NCI-H2196 (cell line): ENCODE data around the gene KSR1.

Experiments
- DNase-seq: peaks from one replicate; lab custom pipeline; 2025; ENCODE audit not compliant: unreplicated experiment; lab: John Stamatoyannopoulos, UW

The KSR1 gene

DNA sequence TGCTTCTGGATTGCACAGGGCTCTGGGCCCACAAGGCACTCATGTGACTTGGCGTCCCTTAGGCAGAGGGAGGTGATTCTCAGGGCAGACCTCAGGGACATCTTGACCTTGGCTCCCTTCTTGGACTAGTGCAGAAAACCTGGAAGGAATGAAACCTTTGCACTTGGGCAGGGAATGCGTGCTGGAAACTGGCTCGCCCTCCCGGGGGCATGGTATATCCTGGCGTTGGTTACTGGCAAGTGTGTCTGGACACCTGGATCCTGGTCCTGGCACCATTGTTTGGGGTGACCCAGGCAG is 111.3 kb downstream of the KSR1 start:
- DNase-seq: no peak

DNA sequence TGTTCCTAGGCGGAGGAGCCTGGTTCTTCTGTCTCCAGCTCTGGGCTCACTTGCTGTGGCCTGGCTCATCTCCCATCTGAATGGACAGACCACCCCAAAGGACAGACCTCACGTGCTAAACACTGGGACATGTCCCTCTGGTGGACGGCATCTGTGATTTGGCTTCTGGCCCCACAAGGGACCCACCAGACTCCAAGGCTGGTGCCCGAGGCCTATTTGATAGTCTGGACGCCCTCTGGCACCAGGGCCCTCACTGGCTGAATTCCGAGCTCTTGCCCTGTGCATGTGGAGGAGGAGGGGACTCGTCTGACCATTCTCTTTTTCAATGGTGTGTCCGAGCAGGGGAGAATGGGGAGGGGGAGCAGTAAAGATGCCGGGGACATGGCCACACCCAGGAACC is 112.0 kb downstream of the KSR1 start:
- DNase-seq: no peak

DNA sequence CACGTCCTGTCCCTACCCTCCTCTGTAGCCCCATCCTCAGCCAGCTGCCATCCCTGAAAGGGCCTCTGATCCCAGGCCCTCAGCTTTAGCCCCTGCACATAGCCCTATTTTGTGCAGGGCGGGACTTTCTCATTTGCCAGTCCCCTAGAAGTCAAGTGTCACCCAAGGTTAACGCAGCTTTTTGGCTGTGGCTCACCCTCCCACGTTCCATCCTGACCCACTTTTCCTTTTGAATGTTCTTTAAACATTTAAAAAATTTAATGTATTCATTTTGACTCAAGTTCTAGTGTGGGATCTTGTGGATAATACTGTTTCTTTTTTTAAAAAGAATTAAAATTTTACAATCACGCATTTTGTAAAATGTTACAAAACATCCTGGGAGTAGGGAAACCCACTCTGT is 112.6 kb downstream of the KSR1 start:
- DNase-seq: no peak

DNA sequence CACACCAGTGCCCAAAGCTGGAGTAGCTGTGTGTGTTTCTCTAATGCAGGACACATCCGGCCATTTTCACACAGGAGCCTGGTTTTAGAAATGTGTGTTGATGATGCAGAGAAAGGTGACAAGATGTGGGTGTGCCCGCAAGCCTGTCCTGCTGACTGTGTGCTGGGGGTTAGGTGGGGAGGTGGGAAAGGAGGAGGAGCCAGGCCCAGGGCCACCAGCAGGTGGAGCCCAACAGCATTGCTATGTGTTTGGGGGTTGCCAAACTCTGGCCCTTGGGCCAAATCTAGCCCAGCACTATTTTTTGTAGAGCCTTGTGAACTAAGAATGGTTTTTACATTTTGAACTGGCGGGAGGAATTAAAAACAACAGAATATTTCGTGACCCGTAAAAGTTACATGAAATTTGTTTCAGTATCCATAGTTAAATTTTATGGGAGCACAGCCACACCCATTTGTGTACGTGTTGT is 113.0 kb downstream of the KSR1 start:
- no peak for DNase-seq

DNA sequence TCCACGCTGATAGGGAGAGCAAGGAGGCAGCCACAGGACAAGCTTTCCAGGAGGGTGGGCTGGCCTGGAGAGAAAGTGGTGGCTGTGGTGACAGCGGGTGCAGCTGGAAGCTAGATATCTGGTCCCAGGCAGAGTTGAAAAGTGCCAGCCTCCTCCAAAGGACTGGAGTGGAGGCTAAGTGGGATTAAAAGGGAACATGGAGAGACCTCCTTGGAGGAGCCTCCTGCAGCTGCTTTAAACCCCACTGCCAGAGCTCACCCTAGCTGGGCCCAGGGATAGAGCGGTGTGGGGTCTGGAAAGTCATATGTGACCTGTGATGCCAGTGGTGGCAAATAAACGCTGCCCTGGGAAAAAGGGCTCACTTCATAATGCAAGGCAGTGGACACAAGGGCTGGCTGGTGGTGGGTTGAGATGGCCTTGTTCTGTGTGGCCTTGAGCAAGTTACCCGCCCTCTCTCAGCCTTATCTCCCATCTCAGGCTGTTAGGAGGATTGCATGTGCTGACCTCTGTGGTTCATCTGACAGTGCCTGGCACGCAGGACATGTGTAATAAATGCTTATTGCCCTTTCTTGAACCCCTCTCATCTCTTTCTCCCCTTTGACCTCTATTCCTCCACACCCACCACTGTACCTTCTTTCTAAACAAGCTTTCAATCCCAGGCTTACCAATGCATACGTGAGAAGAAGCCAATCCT is 113.8 kb downstream of the KSR1 start:
- no peak for DNase-seq

DNA sequence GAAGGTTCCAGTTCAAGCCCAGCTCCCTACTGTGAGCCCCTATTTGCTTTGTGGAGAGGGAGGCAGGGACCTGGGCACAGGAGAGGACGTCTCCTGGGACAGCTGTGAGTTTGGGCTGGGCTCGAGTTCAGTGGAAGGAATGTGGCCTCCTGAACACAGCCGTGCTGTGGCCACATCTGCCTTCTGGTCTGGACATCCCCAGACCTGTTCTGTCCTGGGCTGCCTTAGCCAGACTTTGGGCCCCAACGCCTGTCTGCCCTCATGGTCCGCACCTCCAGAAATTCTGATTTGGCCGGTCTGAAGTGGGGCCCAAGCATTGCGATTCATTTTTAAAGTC is 114.3 kb downstream of the KSR1 start:
- DNase-seq: no peak

DNA sequence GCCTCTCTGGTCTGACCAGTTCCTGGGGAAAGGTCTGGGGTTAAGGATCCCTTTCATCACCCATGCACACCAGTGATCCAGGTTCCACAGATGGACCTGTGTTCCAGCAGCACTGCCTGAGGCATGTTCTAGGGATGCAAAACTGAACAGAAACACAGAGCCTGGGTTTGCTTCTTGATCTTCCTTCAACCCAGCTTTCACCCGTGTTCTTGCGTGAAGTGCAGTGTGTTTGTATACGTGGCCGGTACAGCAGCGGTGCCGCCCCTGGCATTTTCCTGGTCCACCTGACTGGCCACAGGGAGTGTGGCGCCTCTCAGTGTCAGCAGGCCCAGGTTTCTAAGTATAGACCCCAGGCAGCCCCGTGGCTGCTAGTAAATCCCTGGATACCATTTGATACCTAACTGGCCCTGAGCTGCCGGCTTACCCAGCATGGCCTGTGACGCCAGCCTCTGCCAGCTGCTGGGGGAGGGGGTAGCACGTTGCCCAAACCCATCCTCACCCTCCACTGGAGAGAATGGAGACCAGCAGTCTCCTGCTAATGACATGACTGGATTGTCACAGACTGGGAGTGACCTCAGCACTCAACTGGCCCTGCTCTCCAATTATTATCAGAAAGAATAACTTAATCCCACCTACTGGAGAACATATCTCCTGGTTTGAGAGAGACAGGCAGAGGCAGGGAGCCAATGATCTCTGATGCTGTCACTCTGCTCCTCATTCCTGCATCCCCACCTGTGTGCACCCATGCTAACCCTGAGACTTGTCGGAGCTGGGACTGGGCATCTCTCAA is 115.5 kb downstream of the KSR1 start:
- DNase-seq: no peak

DNA sequence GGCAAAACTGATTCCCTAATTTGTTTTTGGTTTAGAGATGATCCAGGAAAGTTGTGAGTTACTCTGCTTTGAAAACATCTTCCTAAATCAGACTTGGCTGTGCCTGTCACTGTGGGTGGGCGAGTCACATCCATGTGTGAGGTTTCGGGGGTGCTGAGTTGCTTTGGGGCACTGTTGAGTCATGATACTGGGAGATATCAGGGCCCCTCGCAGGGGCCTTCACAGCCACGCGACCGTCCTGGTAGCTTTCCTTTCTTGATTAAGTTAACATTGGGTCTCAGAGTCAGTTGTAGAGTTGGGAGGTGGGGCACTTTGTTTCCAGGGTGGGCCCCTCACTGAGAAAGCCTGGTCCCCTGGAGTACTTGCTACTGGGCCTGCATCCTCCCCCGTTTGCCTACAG is 116.4 kb downstream of the KSR1 start:
- DNase-seq: no peak

DNA sequence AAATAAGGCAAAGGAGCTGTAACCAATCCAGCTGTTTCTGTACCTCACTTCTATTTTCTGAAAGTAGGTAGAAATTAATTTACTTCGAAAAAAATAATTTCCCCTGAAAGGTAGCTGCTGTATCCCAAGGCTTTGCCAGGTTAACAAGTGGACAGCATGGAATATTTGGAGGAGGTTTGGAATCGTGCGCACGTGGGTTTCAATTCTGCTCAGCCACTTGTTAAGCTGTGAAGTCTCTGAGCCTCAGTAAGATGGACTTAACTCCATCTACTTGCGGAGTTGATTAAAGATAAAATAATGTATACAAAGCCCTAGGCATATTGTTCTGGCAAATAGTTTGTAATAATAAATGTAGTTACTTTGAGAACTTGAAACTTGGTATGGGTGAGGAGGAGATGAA is 117.3 kb downstream of the KSR1 start:
- DNase-seq: no peak

DNA sequence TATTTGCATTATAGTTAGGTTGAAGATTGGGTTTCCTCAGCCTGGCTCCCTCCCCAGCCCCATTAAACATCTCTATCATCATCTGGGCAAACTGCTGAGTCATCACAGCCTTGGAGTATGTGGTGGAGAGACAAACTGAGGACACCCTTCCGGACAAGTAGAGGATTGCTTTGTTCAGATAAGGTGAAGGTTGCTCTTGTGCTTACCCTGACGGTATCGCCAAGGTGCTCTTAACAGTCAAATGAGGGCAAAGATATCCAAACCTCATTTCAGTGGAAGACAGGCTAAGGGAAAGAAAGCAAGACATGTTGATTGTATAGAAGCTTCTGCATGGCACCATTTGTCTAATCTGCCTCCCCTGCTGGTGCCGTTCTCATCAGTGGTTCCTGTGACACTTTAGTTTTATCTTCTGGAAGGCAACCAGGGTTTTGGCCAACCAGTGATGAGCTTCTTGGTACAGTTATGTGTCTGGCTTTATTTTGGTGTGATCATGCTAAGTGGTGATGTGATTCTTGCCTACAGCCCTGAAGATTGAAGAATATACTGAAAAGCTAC is 117.8 kb downstream of the KSR1 start:
- no peak for DNase-seq

DNA sequence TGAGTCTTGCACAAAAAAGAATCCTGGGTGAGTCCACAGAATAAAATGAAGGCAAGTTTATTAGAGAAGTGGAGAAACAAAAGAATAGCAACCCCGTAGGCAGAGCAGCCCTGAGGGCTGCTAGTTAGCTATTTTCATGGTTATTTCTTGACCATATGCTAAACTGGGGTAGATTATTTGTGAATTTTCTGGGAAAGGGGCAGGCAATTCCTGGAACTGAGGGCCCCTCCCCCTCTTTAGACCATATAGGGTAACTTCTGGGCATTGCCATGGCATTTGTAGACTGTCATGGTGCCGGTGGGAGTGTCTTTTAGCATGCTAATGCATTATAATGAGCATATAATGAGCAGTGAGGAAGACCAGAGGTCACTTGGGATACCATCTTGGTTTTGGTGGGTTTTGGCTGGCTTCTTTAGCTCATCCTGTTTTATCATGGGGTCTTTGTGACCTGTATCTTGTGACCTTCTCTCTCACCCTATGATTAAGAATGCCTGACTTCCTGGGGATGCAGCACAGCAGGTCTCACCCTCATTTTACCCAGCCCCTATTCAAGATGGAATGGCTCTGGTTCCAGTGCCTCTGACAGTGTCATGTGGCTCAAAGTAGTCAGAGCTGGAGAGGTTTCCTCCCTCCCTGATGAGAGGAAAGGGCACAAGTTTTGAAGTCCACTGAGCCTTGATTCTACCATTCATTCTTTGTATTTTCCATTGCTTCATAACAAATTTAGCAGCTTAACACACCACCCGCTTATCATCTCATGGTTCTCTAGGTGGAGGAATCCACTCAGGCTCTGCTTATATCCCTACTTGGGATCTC is 119.1 kb downstream of the KSR1 start:
- no peak for DNase-seq

DNA sequence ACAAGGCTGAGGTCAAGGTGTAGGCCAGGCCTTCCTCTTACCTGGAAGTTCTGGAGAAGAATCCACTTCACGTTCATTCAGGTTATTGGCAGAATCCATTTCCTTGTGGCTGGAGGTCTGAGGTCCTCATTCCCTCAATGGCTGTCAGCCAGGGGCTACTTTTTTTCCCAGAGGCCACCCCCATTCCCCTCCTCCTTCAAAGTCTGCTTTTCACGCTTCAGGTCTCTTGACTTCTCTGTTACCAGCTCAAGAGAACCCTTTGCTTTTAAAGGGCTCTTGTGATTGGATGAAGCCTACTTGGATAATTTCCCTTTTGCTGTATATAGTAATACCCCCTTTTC is 119.6 kb downstream of the KSR1 start:
- no peak for DNase-seq

DNA sequence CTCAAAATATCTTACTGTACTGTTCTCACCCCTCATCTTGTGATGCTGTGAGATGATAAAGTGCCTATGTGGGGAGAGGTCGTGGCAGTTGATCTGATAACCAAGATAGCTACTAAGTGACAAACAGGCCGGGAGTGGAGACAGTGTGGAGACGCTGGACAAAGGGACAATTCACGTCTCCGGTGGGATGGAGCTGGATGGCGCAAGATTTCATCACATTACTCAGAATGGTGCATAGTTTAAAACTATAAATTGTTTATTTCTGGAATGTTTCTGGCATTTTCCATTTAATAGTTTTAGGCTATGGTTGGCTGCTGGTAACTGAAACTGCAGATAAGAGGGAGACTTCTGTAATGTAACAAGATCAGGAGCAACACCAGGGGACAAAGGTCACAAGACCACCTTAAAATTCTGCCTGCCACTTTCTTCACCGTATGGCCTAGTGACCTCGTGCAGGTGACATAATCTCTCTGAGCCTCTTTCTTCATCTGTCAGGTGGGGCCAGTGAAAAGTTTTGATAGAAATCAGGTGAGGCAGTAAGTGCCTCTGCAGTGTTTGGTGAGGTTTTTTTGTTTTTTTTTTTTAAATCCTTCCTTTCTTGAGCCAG is 120.3 kb downstream of the KSR1 start:
- DNase-seq: no peak

DNA sequence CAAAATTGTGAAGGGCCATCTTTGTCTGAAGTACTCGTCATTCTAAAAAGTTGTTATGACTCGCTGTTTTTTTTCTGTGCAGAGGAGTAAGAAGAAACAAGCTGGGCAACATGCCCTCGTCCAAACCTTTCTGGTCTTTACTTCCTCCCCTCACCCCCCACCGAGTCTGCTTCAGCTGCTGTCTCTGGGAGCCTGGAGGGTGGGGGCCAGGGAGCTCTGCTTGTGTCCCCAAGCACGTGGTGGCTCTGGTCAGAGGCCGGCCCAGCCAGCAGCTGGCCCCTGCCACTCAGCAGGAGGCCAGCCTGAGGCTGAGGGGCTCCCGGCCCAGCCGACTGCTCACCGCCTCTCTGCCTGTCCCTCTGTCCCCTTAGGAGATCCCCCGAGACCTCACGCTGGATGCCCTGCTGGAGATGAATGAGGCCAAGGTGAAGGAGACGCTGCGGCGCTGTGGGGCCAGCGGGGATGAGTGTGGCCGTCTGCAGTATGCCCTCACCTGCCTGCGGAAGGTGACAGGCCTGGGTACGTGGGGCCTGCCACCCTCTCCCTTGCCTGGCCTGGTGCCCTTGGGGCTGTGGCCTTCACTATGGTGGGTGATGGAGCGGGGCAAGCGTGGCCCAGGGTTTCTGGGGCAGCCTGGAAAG is 121.0 kb downstream of the KSR1 start:
- DNase-seq: no peak

DNA sequence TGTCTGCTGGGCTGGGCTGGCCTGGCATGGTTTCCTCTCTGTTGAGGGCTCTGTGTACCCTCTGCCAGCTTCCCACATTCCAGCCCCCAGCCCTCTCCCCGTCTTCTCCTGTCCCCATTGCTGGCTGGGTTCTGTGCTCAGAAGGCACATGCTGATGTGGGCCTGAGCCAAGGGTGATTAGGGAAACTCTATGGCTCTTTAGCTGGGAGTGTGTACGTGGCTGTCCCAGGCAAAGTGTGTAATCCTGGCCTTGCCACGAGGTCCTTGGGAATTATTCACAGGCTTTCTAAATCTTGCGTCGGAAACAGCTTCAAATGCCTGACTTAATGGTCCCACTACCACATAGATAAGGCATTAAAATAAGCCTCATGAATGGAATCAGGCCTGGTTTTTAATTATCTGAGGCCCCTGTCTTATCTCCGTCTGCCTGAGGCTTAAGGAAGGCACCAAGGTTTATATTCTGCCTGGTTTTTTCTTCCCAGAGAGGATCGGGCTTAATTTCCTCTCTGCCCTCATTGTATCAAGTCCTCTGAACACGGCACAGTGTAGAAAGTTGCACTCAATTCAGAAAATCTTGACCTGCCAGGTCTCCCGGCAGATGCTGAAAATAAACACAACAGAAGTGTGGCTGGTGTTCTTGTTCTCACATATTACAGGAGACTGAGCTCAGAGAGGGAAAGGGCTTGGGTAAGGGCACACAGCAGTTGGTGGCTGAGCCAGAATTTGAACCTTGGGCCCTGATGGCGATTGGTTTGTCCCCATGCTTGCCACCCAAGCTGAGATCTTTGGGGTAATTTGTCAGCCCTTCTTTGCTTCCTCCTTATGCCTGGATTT is 121.9 kb downstream of the KSR1 start:
- DNase-seq: no peak

DNA sequence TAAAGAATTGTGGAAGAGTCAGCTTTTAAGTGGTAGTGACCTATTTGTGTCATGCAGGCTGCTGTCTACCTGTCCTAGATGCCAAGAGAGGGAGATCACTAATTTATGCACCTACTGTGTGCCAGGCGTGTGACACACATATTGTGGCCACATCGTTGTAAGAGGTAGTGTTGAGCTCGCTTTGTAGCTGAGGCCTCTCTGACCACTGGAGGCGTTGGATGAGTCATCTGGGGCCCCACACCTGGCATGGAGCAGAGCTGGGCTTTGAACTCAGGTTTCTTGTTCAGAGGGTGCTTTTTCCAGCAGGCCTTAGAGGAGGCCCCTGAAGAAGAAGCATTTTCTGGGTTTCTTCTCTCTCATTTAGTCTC is 122.5 kb downstream of the KSR1 start:
- no peak for DNase-seq

DNA sequence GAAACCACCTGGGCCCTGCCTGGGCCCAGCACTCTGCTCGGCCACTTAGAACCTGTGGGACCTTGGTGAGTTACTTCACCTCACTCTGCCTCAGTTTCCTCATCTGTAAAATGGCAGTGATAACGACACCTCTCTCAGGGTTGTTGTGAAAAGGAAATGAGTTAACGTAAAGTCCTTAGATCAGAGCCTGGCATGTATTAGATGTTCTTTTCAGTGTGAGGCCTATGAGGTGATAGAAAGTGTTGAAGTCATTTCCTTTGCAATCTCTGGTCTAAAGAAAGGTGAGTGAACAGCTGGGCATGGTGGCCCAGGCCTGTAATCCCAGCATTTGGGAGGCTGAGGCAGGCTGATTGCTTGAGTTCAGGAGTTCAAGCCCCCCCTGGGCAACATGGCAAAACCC is 123.1 kb downstream of the KSR1 start:
- DNase-seq: no peak

DNA sequence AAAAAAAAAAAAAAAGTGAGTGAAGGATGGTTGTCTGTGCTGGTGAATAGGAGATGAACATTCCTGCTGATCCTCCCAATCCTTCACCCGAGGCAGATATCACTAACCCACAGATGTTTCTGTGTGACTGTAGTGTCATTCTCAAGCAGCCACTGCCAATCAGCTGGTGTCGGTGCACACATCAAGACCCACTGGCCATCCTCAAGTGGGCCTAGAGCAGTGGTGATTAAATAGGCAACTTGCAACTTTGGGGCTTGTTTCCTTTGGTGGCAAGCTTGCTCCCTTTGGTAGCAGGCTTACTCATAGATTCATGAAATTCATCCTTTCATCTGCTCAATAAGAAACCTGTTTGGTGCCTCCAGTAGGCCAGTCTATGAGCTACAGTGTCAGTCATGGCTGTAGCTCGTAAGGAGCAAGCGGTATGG is 123.7 kb downstream of the KSR1 start:
- no peak for DNase-seq

DNA sequence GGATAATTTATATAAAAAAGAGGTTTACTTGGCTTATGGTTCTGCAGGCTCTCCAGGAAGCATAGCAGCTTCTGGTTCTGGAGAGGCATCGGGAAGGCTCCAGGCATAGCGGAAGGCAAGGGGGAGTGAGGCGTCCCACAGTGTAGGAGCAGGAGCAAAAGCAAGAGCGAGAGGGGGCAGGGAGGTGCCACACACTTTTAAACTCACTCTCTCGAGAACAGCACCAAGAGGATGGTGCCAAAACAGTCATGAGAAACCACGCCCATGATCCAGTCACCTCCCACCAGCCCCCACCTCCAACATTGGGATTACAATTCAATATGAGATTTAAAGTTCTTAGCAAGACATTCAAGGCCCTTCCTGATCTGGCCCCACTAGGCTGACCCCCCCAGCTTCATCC is 124.8 kb downstream of the KSR1 start:
- no peak for DNase-seq

DNA sequence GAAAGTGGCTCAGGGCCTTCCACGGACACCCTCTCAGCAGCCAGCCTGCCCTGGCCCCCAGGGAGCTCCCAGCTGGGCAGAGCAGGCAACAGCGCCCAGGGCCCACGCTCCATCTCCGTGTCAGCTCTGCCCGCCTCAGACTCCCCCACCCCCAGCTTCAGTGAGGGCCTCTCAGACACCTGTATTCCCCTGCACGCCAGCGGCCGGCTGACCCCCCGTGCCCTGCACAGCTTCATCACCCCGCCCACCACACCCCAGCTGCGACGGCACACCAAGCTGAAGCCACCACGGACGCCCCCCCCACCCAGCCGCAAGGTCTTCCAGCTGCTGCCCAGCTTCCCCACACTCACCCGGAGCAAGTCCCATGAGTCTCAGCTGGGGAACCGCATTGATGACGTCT is 126.4 kb downstream of the KSR1 start:
- no peak for DNase-seq
